ENCODE results near the gene EXOSC10. TPM values are rescaled to one million over a fixed set of nuclear protein-coding genes. Genes with fewer than 3 reads are reported as not detected.

EXOSC10 gene
- total and polyA plus RNA-seq, 9 of the 15 experiments (the other 6 are each of a cell fraction or from before 2014, with no cell fraction given), result 23.4 to 150 (median 105) TPM

GRCh38 chr1:11046270-11046566 lies 53.5 kb downstream of the EXOSC10 start (continued):
- no peak for TF ChIP-seq E2F8 (IDR thresholded peaks at IDR 0.05; ENCODE audit: low read depth, partially characterized antibody)
- 0 out of 2 replicates have a peak, but pooled peaks have one; percentile 15 for TF ChIP-seq TGIF2 (CRISPR knock-in tag; IDR thresholded peaks at IDR 0.05)
- no peak for TF ChIP-seq MAFF (IDR thresholded peaks at IDR 0.05; ENCODE audit: low read length)
- no peak for TF ChIP-seq NFE2L1 (tag; IDR thresholded peaks at IDR 0.05; ENCODE audit: borderline replicate concordance, low read depth)
- peak; percentile 57 for TF ChIP-seq NFIC (IDR thresholded peaks at IDR 0.05)

DNA sequence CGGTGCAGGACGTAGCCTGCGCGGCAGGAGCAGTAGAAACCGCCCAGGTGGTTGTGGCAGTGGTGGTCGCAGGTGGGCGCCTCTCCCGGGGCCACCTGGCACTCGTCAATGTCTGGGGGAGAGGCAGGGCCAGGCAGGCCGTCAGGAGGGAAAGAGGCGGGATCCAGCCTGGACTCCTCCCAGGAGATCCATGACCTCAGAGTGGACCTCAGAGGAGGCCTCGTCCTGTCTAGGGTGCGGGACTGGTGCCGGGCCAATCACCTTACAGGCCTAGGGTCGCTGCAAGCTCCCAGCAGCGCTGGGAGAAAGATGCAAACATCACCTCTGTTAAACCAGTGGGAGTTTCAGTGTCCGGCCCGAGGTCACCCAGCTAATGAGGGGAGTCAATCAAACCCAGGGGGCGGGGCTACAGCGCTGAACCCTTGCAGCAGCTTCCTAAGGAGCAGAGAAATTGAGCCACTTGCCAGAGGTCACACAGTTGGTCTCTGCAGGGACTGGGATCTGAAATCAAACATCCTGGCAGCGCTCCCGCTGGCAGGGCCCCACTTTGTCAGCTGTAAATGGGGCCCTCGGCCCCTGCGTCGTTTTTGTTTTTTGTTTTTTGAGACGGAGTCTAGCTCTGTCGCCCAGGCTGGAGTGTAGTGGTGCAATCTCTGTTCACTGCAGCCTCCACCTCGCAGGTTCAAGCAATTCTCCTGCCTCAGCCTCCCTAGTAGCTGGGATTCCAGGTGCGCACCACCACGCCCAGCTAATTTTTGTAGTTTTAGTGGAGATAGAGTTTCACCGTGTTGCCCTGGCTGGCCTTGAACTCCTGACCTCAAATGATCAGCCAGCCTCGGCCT lies 54.0 kb downstream of the EXOSC10 start:
- peaks cover 0 to 5% of the 10 kb centered on the region in 2 experiments; a peak in 1 of 5 replicates for H3K27me3 ChIP-seq (ENCODE audit: control insufficient read depth in 2 of 2, insufficient read depth in 2 of 2, low read length in 2 of 2)
- in situ Hi-C loops (cut with MboI) (loop anchor here (5.0 kb wide), 1 partner anchor 672 kb away; no protein-coding TSS in a partner anchor), intact Hi-C loops (cut with micrococcal nuclease) (no loop called here)
- peak; percentile 55 to 72 (median 67) for DNase-seq (ENCODE audit: extremely low read depth in 1 of 4, low spot score in 3 of 4)
- no peaks in the 10 kb centered on the region for H3K79me2 ChIP-seq (ENCODE audit: control insufficient read depth, insufficient read depth, low read length)
- H3K9me3 ChIP-seq (replicated peaks; ENCODE audit: control insufficient read depth, insufficient read depth, low read depth, low read length), result no peaks in the 10 kb centered on the region
- peak overlapping the region in 1 of 2 experiments; percentile 68; a peak in 1 of 4 replicates for H3K9ac ChIP-seq (ENCODE audit: insufficient read depth in 1 of 2, low read depth in 2 of 2, low read length in 2 of 2)
- H3K9me1 ChIP-seq (ENCODE audit: control insufficient read depth, insufficient read depth, low read length), result no peaks in the 10 kb centered on the region
- no peaks in the 10 kb centered on the region for H3K36me3 ChIP-seq (ENCODE audit: control insufficient read depth, insufficient read depth, low read length)
- no TSS peak for BruUV-seq (replicated peaks)
- no peak overlapping the region for H3K4me3 ChIP-seq
- no peak overlapping the region for H3K4me2 ChIP-seq (ENCODE audit: insufficient read depth, low read length)
- H3K27ac ChIP-seq (ENCODE audit: extremely low read depth, low read depth, low read length), result no peak overlapping the region
- CTCF ChIA-PET (ENCODE audit: low intra/inter-chr PET ratio), result no interaction called here
- peak; percentile 87 for ATAC-seq
- H2AFZ ChIP-seq (ENCODE audit: low read depth, low read length), result no peak overlapping the region
- H4K20me1 ChIP-seq (replicated peaks; ENCODE audit: control insufficient read depth, insufficient read depth, low read length), result no peaks in the 10 kb centered on the region
- peak; percentile 79 for FAIRE-seq
- WGBS (ENCODE audit: insufficient coverage, low coverage, missing lambda C conversion rate), result 33% methylated on average over 32 of the region's 32 CpGs
- peaks cover 0 to 26% of the 10 kb centered on the region in 2 experiments; a peak in 2 of 5 replicates for H3K4me1 ChIP-seq (replicated peaks in 1 of 2; ENCODE audit: control insufficient read depth in 2 of 2, insufficient read depth in 2 of 2, low read length in 2 of 2)
- POLR2A ChIA-PET, result interaction anchor here (0.6 to 1.3 kb wide), 3 partner anchors 8 to 329 kb away, joined by 4 to 5 read pairs (median 4); partner anchors contain the start of gene SRM
- TF ChIP-seq, protein P1, sequence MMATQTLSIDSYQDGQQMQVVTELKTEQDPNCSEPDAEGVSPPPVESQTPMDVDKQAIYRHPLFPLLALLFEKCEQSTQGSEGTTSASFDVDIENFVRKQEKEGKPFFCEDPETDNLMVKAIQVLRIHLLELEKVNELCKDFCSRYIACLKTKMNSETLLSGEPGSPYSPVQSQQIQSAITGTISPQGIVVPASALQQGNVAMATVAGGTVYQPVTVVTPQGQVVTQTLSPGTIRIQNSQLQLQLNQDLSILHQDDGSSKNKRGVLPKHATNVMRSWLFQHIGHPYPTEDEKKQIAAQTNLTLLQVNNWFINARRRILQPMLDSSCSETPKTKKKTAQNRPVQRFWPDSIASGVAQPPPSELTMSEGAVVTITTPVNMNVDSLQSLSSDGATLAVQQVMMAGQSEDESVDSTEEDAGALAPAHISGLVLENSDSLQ (IDR thresholded peaks at IDR 0.05), result peak; percentile 97
- TF ChIP-seq NR0B1 (IDR thresholded peaks at IDR 0.05; ENCODE audit: partially characterized antibody) (no peak), TEAD4 (IDR thresholded peaks at IDR 0.05; ENCODE audit: low read length) (no peak), TEAD4 (CRISPR knock-in tag; IDR thresholded peaks at IDR 0.05; ENCODE audit: borderline replicate concordance) (0 out of 2 replicates have a peak, but pooled peaks have one; percentile 32), MEIS2 (IDR thresholded peaks at IDR 0.05; ENCODE audit: partially characterized antibody) (peak; percentile 80)

Measured in K562 (cell line).